ENCODE data around the gene SSTR3.

DNA sequence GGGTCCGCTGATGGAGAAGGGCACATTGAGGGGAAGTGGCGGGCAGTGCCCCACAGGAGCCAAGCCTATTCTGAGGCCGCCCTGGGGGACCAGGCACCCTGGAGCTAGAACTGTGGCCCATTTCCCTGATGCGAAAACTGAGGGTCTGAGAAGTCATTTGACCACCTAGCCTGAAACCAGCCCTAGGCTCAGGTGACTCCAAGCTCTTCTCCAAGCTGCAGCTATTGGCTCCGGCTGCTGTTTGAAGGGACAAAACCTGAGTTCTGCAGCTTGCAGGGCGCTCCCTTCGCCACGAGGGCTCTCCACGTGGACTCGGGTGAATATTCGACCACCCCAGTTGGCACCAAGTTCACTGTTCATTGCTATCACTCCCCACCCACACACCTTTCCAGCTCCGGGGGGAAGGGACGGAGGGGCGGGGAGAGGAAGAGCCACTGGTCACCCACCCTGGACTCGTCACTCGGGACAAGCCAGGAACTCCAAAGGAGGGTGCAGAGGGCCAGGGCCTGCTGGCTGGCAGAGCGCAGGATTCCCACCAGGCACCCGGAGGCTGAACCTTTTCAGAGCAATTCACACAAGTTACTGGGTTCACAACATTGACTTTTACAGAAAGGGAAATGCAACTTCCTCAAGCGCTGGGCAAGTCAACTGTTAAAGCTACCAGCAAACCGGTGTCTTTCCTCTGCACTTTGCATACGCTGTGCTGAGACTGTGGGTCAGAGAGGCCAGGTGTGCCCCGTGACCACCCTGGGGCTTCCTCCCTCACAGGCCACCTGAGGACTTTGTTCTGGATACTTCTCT lies 32.8 kb upstream of the SSTR3 start:
- TF ChIP-seq MYC (IDR thresholded peaks at IDR 0.05; ENCODE audit: low read depth, low read length) = no peak
- TF ChIP-seq, protein P1, sequence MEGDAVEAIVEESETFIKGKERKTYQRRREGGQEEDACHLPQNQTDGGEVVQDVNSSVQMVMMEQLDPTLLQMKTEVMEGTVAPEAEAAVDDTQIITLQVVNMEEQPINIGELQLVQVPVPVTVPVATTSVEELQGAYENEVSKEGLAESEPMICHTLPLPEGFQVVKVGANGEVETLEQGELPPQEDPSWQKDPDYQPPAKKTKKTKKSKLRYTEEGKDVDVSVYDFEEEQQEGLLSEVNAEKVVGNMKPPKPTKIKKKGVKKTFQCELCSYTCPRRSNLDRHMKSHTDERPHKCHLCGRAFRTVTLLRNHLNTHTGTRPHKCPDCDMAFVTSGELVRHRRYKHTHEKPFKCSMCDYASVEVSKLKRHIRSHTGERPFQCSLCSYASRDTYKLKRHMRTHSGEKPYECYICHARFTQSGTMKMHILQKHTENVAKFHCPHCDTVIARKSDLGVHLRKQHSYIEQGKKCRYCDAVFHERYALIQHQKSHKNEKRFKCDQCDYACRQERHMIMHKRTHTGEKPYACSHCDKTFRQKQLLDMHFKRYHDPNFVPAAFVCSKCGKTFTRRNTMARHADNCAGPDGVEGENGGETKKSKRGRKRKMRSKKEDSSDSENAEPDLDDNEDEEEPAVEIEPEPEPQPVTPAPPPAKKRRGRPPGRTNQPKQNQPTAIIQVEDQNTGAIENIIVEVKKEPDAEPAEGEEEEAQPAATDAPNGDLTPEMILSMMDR (IDR thresholded peaks at IDR 0.05; ENCODE audit: low read depth, low read length) = no peak
- TF ChIP-seq, protein P2, sequence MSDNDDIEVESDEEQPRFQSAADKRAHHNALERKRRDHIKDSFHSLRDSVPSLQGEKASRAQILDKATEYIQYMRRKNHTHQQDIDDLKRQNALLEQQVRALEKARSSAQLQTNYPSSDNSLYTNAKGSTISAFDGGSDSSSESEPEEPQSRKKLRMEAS (IDR thresholded peaks at IDR 0.05; ENCODE audit: low read depth, low read length) = no peak

All from NB4 (cell line).